Lower leg skin (tissue), 3 donors: ENCODE results near the gene CWC27.

ENCODE experiments used
- POLR2A ChIP-seq, 2 donors: fragments of 450-650 bp; IDR thresholded peaks; one replicate each; pipeline ENCODE4 v1.6.1; 2016 to 2017; ENCODE audit warnings: antibody characterized with exemption in 2 of 2, mild to moderate bottlenecking in 1 of 2, moderate library complexity in 1 of 2
- TF ChIP-seq, protein P1 (sequence below), 3 donors: fragments of 450-650 bp; IDR thresholded peaks; one replicate each; pipeline ENCODE4 v1.5.1; 2016; ENCODE audit warnings: antibody characterized with exemption in 3 of 3, mild to moderate bottlenecking in 3 of 3, moderate library complexity in 2 of 3

GRCh38 chr5:64792469-64792868 is 23.7 kb downstream of the CWC27 start:
- TF ChIP-seq, protein P1, sequence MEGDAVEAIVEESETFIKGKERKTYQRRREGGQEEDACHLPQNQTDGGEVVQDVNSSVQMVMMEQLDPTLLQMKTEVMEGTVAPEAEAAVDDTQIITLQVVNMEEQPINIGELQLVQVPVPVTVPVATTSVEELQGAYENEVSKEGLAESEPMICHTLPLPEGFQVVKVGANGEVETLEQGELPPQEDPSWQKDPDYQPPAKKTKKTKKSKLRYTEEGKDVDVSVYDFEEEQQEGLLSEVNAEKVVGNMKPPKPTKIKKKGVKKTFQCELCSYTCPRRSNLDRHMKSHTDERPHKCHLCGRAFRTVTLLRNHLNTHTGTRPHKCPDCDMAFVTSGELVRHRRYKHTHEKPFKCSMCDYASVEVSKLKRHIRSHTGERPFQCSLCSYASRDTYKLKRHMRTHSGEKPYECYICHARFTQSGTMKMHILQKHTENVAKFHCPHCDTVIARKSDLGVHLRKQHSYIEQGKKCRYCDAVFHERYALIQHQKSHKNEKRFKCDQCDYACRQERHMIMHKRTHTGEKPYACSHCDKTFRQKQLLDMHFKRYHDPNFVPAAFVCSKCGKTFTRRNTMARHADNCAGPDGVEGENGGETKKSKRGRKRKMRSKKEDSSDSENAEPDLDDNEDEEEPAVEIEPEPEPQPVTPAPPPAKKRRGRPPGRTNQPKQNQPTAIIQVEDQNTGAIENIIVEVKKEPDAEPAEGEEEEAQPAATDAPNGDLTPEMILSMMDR (IDR thresholded peaks at IDR 0.05): no peak
- TF ChIP-seq POLR2A (IDR thresholded peaks at IDR 0.05): no peak
